Activated CD8-positive, alpha-beta T cell treated with anti-CD3 and anti-CD28 coated beads for 36 hours (primary cell): Measurements from ENCODE around the gene MDH1B. TPM values are rescaled to one million over a fixed set of nuclear protein-coding genes. Genes with fewer than 3 reads are reported as not detected.

Experiments used
- ATAC-seq: fragments of 200-7000 bp; cut with Tn5 transposase; one replicate; pipeline ENCODE4 v1.10.0; 2021; ENCODE audit warnings: mild to moderate bottlenecking, moderate library complexity
- CTCF ChIA-PET: fragments of 350-600 bp; sonication (Branson Sonifier 250); formaldehyde crosslinking; loops from one replicate; lab custom pipeline; 2021; ENCODE audit warnings: antibody characterized with exemption; lab: Charles Lee
- POLR2A ChIA-PET: fragments of 350-600 bp; sonication (Branson Sonifier 250); formaldehyde crosslinking; loops from one replicate; lab custom pipeline; 2021; ENCODE audit warnings: antibody characterized with exemption; lab: Charles Lee
- DNase-seq: peaks from one replicate; pipeline ENCODE4 v3.0.0-alpha.2; 2020
- H3K27ac Mint-ChIP-seq: one replicate; pipeline ENCODE4 v1.8.0; 2021; ENCODE audit warnings: mild to moderate bottlenecking, mixed read lengths
- H3K27me3 Mint-ChIP-seq: one replicate; pipeline ENCODE4 v1.8.0; 2021; ENCODE audit warnings: mixed read lengths
- H3K36me3 Mint-ChIP-seq: one replicate; pipeline ENCODE4 v1.8.0; 2021; ENCODE audit warnings: low read depth, mixed read lengths
- H3K4me1 Mint-ChIP-seq: one replicate; pipeline ENCODE4 v1.8.0; 2021; ENCODE audit warnings: low read depth, mixed read lengths
- H3K4me3 Mint-ChIP-seq: one replicate; pipeline ENCODE4 v1.8.0; 2021; ENCODE audit warnings: mild to moderate bottlenecking, moderate library complexity, mixed read lengths
- H3K9me3 Mint-ChIP-seq: one replicate; pipeline ENCODE4 v1.8.0; 2021; ENCODE audit warnings: mixed read lengths
- CTCF ChIP-seq: fragments of 200-600 bp; IDR thresholded peaks from one replicate; pipeline ENCODE4 v1.8.0; 2022; ENCODE audit warnings: antibody characterized with exemption, mild to moderate bottlenecking
- intact Hi-C: fragments of 100-400 bp; cut with micrococcal nuclease; formaldehyde crosslinking; loops from one replicate; pipeline ENCODE4 v1.10.0; 2022
- total RNA-seq, 2 experiments: library from RNA; stranded (reverse); gene quantifications; one replicate each; pipeline ENCODE4 v1.2.3, GENCODE V29; 2021

MDH1B gene
- total RNA-seq, 2 experiments from 2014 or later = 0.56 to 0.92 TPM

GRCh38 chr2:206698811-206699210 is 66.3 kb downstream of the MDH1B start:
- no peaks in the 10 kb centered on the region for H3K36me3 Mint-ChIP-seq
- TF ChIP-seq CTCF = no peak
- no peak for ATAC-seq
- intact Hi-C loops = loop anchor here (5.0 kb wide), 1 partner anchor 83 kb away; no protein-coding TSS in a partner anchor
- H3K4me3 Mint-ChIP-seq = no peak overlapping the region
- POLR2A ChIA-PET = interaction anchor here (0.6 to 1.9 kb wide), 2 partner anchors 11 to 13 kb away, joined by 3 to 4 read pairs; no protein-coding TSS in a partner anchor
- peaks cover 3% of the 10 kb centered on the region for H3K4me1 Mint-ChIP-seq
- peaks cover 17% of the 10 kb centered on the region for H3K27me3 Mint-ChIP-seq
- CTCF ChIA-PET = interaction anchor here (0.7 to 1.0 kb wide), 3 partner anchors 16 to 84 kb away, joined by 3 to 4 read pairs (median 3); no protein-coding TSS in a partner anchor
- no peaks in the 10 kb centered on the region for H3K9me3 Mint-ChIP-seq
- no peak for DNase-seq
- no peak overlapping the region for H3K27ac Mint-ChIP-seq

GRCh38 chr2:206696910-206697309 is 68.2 kb downstream of the MDH1B start:
- ChIA-PET POLR2A (no interaction called here), CTCF (no interaction called here)
- Mint-ChIP-seq H3K27ac (no peak overlapping the region), H3K4me3 (no peak overlapping the region), H3K9me3 (no peaks in the 10 kb centered on the region), H3K36me3 (no peaks in the 10 kb centered on the region), H3K4me1 (peaks cover 3% of the 10 kb centered on the region), H3K27me3 (peaks cover 11% of the 10 kb centered on the region)
- intact Hi-C loops = loop anchor here (5.0 kb wide), 1 partner anchor 85 kb away; no protein-coding TSS in a partner anchor
- DNase-seq (no peak), ATAC-seq (no peak)
- no peak for TF ChIP-seq CTCF

GRCh38 chr2:206693399-206694137 is 71.6 kb downstream of the MDH1B start:
- ChIA-PET POLR2A (no interaction called here), CTCF (interaction anchor here (0.7 to 2.2 kb wide), 7 partner anchors 15 to 1346 kb away, joined by 3 to 21 read pairs (median 4); no protein-coding TSS in a partner anchor)
- H3K9me3 Mint-ChIP-seq = no peaks in the 10 kb centered on the region
- no peak overlapping the region for H3K27ac Mint-ChIP-seq
- TF ChIP-seq CTCF = peak; percentile 76
- H3K36me3 Mint-ChIP-seq = no peaks in the 10 kb centered on the region
- intact Hi-C loops = loop anchor here (5.0 kb wide), 1 partner anchor 779 kb away; no protein-coding TSS in a partner anchor
- no peak overlapping the region for H3K4me3 Mint-ChIP-seq
- peaks cover 3% of the 10 kb centered on the region for H3K4me1 Mint-ChIP-seq
- ATAC-seq (peak; percentile 49), DNase-seq (peak; percentile 33)
- no peaks in the 10 kb centered on the region for H3K27me3 Mint-ChIP-seq

- Mint-ChIP-seq H3K4me3 (no peak overlapping the region), H3K36me3 (no peaks in the 10 kb centered on the region), H3K27ac (no peak overlapping the region), H3K9me3 (no peaks in the 10 kb centered on the region), H3K27me3 (no peaks in the 10 kb centered on the region), H3K4me1 (peaks cover 3% of the 10 kb centered on the region)
- no peak for TF ChIP-seq CTCF
- DNase-seq = no peak
- no peak for ATAC-seq
- ChIA-PET CTCF (interaction anchor here (0.8 kb wide), 1 partner anchor 89 kb away, joined by 3 read pairs; no protein-coding TSS in a partner anchor), POLR2A (no interaction called here)
- intact Hi-C loops = loop anchor here (5.0 kb wide), 1 partner anchor 779 kb away; no protein-coding TSS in a partner anchor
These were observed 72.2 kb downstream of the MDH1B start for GRCh38 chr2:206692971-206693370.

- Mint-ChIP-seq H3K36me3 (no peaks in the 10 kb centered on the region), H3K27me3 (peaks cover 1% of the 10 kb centered on the region), H3K9me3 (no peaks in the 10 kb centered on the region), H3K27ac (no peak overlapping the region), H3K4me1 (peaks cover 3% of the 10 kb centered on the region), H3K4me3 (no peak overlapping the region)
- ChIA-PET POLR2A (interaction anchor here (0.8 kb wide), 1 partner anchor 75 kb away, joined by 6 read pairs; no protein-coding TSS in a partner anchor), CTCF (interaction anchor here (1.9 kb wide), 1 partner anchor 93 kb away, joined by 4 read pairs; no protein-coding TSS in a partner anchor)
- DNase-seq (no peak), ATAC-seq (no peak)
- TF ChIP-seq CTCF = no peak
- intact Hi-C loops = no loop called here
These were observed 76.1 kb downstream of the MDH1B start for GRCh38 chr2:206688990-206689389.
